ENCODE measurements around the gene GAS2.

DNA sequence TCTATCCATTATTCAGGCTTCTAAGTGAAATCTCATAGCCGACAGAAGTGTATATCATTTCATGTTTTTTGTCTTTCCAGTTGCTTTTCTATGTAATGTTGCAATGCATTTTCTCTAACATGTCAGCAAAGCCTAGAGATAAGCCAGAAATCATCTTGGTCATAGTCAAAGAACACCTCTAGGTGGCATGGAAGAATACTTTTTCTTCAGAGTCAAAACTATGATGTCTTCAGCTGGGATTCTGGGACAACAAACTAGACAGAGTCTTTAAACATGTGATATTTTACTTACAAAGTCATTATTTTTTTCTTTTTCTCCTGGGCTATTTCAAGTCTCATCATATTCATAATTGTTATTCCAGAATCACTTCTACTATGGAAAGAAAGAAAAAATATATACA lies 4.4 kb downstream of the GAS2 start:
- peak; percentile 34 to 57 for TF ChIP-seq CTCF (conservative IDR thresholded peaks at IDR 0.05 in 1 of 2, IDR thresholded peaks at IDR 0.05 in 1 of 2; ENCODE audit: extremely low read depth in 1 of 2, insufficient read depth in 1 of 2, low read depth in 1 of 2, low read length in 2 of 2)
- no peak for TF ChIP-seq EZH2 (IDR thresholded peaks at IDR 0.05; ENCODE audit: borderline replicate concordance, low read length)

Data from mammary epithelial cell (primary cell).